ENCODE measurements around the gene GNPAT.

- TF ChIP-seq CTCF (conservative IDR thresholded peaks at IDR 0.05) (no peak), EZH2 (IDR thresholded peaks at IDR 0.05; ENCODE audit: low read depth) (no peak)
These were observed 33.3 kb downstream of the GNPAT start for GRCh38 chr1:231274119-231274825.
